Measurements from ENCODE around the gene ROBO2.

Gene ROBO2

GRCh38 chr3:77093101-77093500 lies 53.2 kb downstream of the ROBO2 start:
- Histone ChIP-seq H4K20me1 (no peaks in the 10 kb centered on the region), H3K36me3 (no peaks in the 10 kb centered on the region), H3K4me1 (peaks cover 7% of the 10 kb centered on the region), H3K27ac (no peak overlapping the region), H3K9me3 (peaks cover 4% of the 10 kb centered on the region; the same call in 1 of the 2 replicates), H3K4me2 (0 out of 2 replicates have a peak overlapping the region, but pooled peaks have one; percentile 22), H3K27me3 (no peaks in the 10 kb centered on the region), H3K4me3 (no peak overlapping the region), H3K9ac (no peak overlapping the region)
- TF ChIP-seq Cebpa-rat (IDR thresholded peaks at IDR 0.05): no peak

- Histone ChIP-seq H3K4me2 (no peak overlapping the region), H3K9me3 (peaks cover 4% of the 10 kb centered on the region; the same call in 1 of the 2 replicates), H4K20me1 (no peaks in the 10 kb centered on the region), H3K9ac (no peak overlapping the region), H3K27me3 (no peaks in the 10 kb centered on the region), H3K4me1 (peaks cover 7% of the 10 kb centered on the region), H3K4me3 (no peak overlapping the region), H3K27ac (no peak overlapping the region), H3K36me3 (no peaks in the 10 kb centered on the region)
- no peak for TF ChIP-seq Cebpa-rat (IDR thresholded peaks at IDR 0.05)
Measured at GRCh38 chr3:77096145-77096544, 56.2 kb downstream of the ROBO2 start.

- no peaks in the 10 kb centered on the region for H3K27me3 ChIP-seq
- H4K20me1 ChIP-seq: no peaks in the 10 kb centered on the region
- H3K4me1 ChIP-seq: peaks cover 7% of the 10 kb centered on the region
- TF ChIP-seq Cebpa-rat (IDR thresholded peaks at IDR 0.05): no peak
- H3K27ac ChIP-seq: no peak overlapping the region
- H3K4me2 ChIP-seq: no peak overlapping the region
- H3K9me3 ChIP-seq: peaks cover 4% of the 10 kb centered on the region; the same call in 1 of the 2 replicates
- H3K9ac ChIP-seq: no peak overlapping the region
- no peak overlapping the region for H3K4me3 ChIP-seq
- H3K36me3 ChIP-seq: no peaks in the 10 kb centered on the region
Measured at GRCh38 chr3:77096966-77097890, 57.3 kb downstream of the ROBO2 start.

GRCh38 chr3:77102951-77103769 lies 63.3 kb downstream of the ROBO2 start:
- H3K9ac ChIP-seq: no peak overlapping the region
- no peaks in the 10 kb centered on the region for H3K27me3 ChIP-seq
- H3K4me2 ChIP-seq: no peak overlapping the region
- no peaks in the 10 kb centered on the region for H3K4me1 ChIP-seq
- no peak for TF ChIP-seq Cebpa-rat (IDR thresholded peaks at IDR 0.05)
- no peaks in the 10 kb centered on the region for H4K20me1 ChIP-seq
- no peak overlapping the region for H3K4me3 ChIP-seq
- no peaks in the 10 kb centered on the region for H3K36me3 ChIP-seq
- H3K9me3 ChIP-seq: no peaks in the 10 kb centered on the region
- H3K27ac ChIP-seq: no peak overlapping the region

- Histone ChIP-seq H3K27ac (no peak overlapping the region), H4K20me1 (no peaks in the 10 kb centered on the region), H3K4me2 (no peak overlapping the region), H3K9me3 (no peaks in the 10 kb centered on the region), H3K4me3 (no peak overlapping the region), H3K4me1 (no peaks in the 10 kb centered on the region), H3K27me3 (no peaks in the 10 kb centered on the region), H3K36me3 (no peaks in the 10 kb centered on the region), H3K9ac (no peak overlapping the region)
- no peak for TF ChIP-seq Cebpa-rat (IDR thresholded peaks at IDR 0.05)
Measured at GRCh38 chr3:77122652-77123051, 82.8 kb downstream of the ROBO2 start.

- H3K27ac ChIP-seq: no peak overlapping the region
- no peaks in the 10 kb centered on the region for H3K27me3 ChIP-seq
- no peak overlapping the region for H3K4me3 ChIP-seq
- H3K4me1 ChIP-seq: no peaks in the 10 kb centered on the region
- no peaks in the 10 kb centered on the region for H3K9me3 ChIP-seq
- no peaks in the 10 kb centered on the region for H4K20me1 ChIP-seq
- H3K36me3 ChIP-seq: no peaks in the 10 kb centered on the region
- TF ChIP-seq Cebpa-rat (IDR thresholded peaks at IDR 0.05): no peak
- H3K9ac ChIP-seq: no peak overlapping the region
- no peak overlapping the region for H3K4me2 ChIP-seq
Measured at GRCh38 chr3:77125966-77126365, 86.1 kb downstream of the ROBO2 start.

GRCh38 chr3:77134769-77135168 lies 94.9 kb downstream of the ROBO2 start:
- no peaks in the 10 kb centered on the region for H3K27me3 ChIP-seq
- H3K9me3 ChIP-seq: no peaks in the 10 kb centered on the region
- no peak for TF ChIP-seq Cebpa-rat (IDR thresholded peaks at IDR 0.05)
- H3K4me1 ChIP-seq: no peaks in the 10 kb centered on the region
- no peak overlapping the region for H3K4me2 ChIP-seq
- no peak overlapping the region for H3K9ac ChIP-seq
- H3K4me3 ChIP-seq: no peak overlapping the region
- H4K20me1 ChIP-seq: no peaks in the 10 kb centered on the region
- H3K27ac ChIP-seq: no peak overlapping the region
- no peaks in the 10 kb centered on the region for H3K36me3 ChIP-seq

- Histone ChIP-seq H3K27ac (no peak overlapping the region), H3K36me3 (no peaks in the 10 kb centered on the region), H3K27me3 (no peaks in the 10 kb centered on the region), H4K20me1 (no peaks in the 10 kb centered on the region), H3K4me2 (no peak overlapping the region), H3K4me3 (no peak overlapping the region), H3K9ac (no peak overlapping the region), H3K4me1 (no peaks in the 10 kb centered on the region), H3K9me3 (no peaks in the 10 kb centered on the region)
- TF ChIP-seq Cebpa-rat (IDR thresholded peaks at IDR 0.05): no peak
Measured at GRCh38 chr3:77137559-77137958, 97.7 kb downstream of the ROBO2 start.

- H3K4me2 ChIP-seq: no peak overlapping the region
- no peaks in the 10 kb centered on the region for H3K36me3 ChIP-seq
- no peak overlapping the region for H3K4me3 ChIP-seq
- no peak overlapping the region for H3K9ac ChIP-seq
- TF ChIP-seq Cebpa-rat (IDR thresholded peaks at IDR 0.05): no peak
- no peaks in the 10 kb centered on the region for H4K20me1 ChIP-seq
- no peaks in the 10 kb centered on the region for H3K4me1 ChIP-seq
- H3K27ac ChIP-seq: no peak overlapping the region
- H3K9me3 ChIP-seq: no peaks in the 10 kb centered on the region
- H3K27me3 ChIP-seq: no peaks in the 10 kb centered on the region
Measured at GRCh38 chr3:77139624-77140023, 99.7 kb downstream of the ROBO2 start.

- Histone ChIP-seq H3K4me1 (no peaks in the 10 kb centered on the region), H4K20me1 (no peaks in the 10 kb centered on the region), H3K27me3 (no peaks in the 10 kb centered on the region), H3K27ac (no peak overlapping the region), H3K4me3 (no peak overlapping the region), H3K9ac (no peak overlapping the region), H3K4me2 (no peak overlapping the region), H3K36me3 (no peaks in the 10 kb centered on the region), H3K9me3 (no peaks in the 10 kb centered on the region)
- no peak for TF ChIP-seq Cebpa-rat (IDR thresholded peaks at IDR 0.05)
Measured at GRCh38 chr3:77141423-77141822, 101.5 kb downstream of the ROBO2 start.
